Measurements from ENCODE around the gene KCNQ1. TPM values are rescaled to one million over a fixed set of nuclear protein-coding genes. Genes with fewer than 3 reads are reported as not detected.

Gene KCNQ1
- total and polyA plus RNA-seq, 2 of the 13 experiments (the other 11 are each of a cell fraction or from before 2014, with no cell fraction given), result 0.02 to 0.08 TPM

DNA sequence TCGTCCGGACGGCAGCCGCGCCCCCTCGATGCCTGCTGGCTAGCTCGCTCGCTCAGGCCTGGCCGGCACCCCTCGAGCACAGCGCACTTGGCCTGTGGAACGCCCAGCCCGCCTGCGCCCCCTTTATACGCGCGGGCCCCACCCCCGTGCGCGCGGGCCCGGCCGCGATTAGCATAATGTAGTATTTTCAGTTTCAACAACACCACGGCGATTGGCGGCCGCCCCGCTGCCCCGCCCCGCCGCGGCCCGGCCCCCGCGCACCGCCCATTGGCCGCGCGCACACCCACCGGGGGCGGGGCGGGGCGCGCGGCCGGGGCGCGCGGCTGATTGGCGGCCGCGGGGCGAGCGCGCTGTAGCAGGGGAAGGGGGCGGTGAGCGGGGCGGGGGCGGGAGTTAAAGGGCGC lies 440.9 kb downstream of the KCNQ1 start, which contains the start of gene CDKN1C:
Gene CDKN1C, minus strand, starts transcription at position 98 of the 404 bp plus-strand sequence. CDS start 319 bp downstream, outside the sequence.
- FAIRE-seq (no peak), ATAC-seq (no peak), DNase-seq (ENCODE audit: low spot score) (no peak)
- CTCF ChIA-PET (ENCODE audit: low intra/inter-chr PET ratio, low total read pairs), result interaction anchor here (8.6 kb wide), 1 partner anchor 353 kb away, joined by 148 read pairs; no protein-coding TSS in a partner anchor
- H3K4me3 ChIP-seq (replicated peaks in 1 of 3; ENCODE audit: insufficient read depth in 1 of 3, low read depth in 2 of 3, low read length in 3 of 3), result no peak within 1 kb of the TSS
- H2AFZ ChIP-seq (ENCODE audit: low read length), result no peak within 1 kb of the TSS
- H3K9ac ChIP-seq (ENCODE audit: insufficient read depth, low read depth, low read length), result no peak within 1 kb of the TSS
- in situ Hi-C loops (cut with HindIII; ENCODE audit: extremely low pct_ligation_motif_present, low pct_unique_long_range_greater_than_20kb), result loop anchor here (5.0 kb wide), 1 partner anchor 353 kb away; no protein-coding TSS in a partner anchor
- no peaks in the 10 kb centered on the region for H3K36me3 ChIP-seq (replicated peaks in 1 of 2; ENCODE audit: control insufficient read depth in 1 of 2, insufficient read depth in 2 of 2, low read length in 2 of 2)
- intact Hi-C loops (cut with micrococcal nuclease; ENCODE audit: unreplicated experiment), result loop anchor here (5.0 kb wide), 1 partner anchor 193 kb away; no protein-coding TSS in a partner anchor
- POLR2A ChIA-PET, result no interaction called here
- H3K4me2 ChIP-seq (ENCODE audit: low read depth, low read length), result no peak within 1 kb of the TSS
- no peak within 1 kb of the TSS for H3K27ac ChIP-seq (ENCODE audit: extremely low read length, insufficient read depth, low read length)
- H4K20me1 ChIP-seq (ENCODE audit: insufficient read depth, low read length), result no peaks in the 10 kb centered on the region
- BruUV-seq (replicated peaks), result no TSS peak
- no peaks in the 10 kb centered on the region for H3K79me2 ChIP-seq (ENCODE audit: insufficient read depth, low read length)
- H3K4me1 ChIP-seq (ENCODE audit: insufficient read depth, low read length), result peaks cover 25% of the 10 kb centered on the region
- H3K27me3 ChIP-seq (ENCODE audit: control insufficient read depth in 1 of 2, insufficient read depth in 2 of 2, low read length in 2 of 2), result peaks cover 6 to 33% of the 10 kb centered on the region in 2 experiments; a peak in 4 of 5 replicates
- WGBS (ENCODE audit: low lambda C conversion rate), result 93% methylated on average over 61 of the region's 61 CpGs
- no peaks in the 10 kb centered on the region for H3K9me3 ChIP-seq (ENCODE audit: low read length)
- no peak for TF ChIP-seq ZBTB3 (CRISPR knock-in tag; IDR thresholded peaks at IDR 0.05; ENCODE audit: borderline replicate concordance, low read depth)
- TF ChIP-seq, protein P1, sequence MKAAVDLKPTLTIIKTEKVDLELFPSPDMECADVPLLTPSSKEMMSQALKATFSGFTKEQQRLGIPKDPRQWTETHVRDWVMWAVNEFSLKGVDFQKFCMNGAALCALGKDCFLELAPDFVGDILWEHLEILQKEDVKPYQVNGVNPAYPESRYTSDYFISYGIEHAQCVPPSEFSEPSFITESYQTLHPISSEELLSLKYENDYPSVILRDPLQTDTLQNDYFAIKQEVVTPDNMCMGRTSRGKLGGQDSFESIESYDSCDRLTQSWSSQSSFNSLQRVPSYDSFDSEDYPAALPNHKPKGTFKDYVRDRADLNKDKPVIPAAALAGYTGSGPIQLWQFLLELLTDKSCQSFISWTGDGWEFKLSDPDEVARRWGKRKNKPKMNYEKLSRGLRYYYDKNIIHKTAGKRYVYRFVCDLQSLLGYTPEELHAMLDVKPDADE (CRISPR knock-in tag; IDR thresholded peaks at IDR 0.05), result no peak
- TF ChIP-seq, protein P2, sequence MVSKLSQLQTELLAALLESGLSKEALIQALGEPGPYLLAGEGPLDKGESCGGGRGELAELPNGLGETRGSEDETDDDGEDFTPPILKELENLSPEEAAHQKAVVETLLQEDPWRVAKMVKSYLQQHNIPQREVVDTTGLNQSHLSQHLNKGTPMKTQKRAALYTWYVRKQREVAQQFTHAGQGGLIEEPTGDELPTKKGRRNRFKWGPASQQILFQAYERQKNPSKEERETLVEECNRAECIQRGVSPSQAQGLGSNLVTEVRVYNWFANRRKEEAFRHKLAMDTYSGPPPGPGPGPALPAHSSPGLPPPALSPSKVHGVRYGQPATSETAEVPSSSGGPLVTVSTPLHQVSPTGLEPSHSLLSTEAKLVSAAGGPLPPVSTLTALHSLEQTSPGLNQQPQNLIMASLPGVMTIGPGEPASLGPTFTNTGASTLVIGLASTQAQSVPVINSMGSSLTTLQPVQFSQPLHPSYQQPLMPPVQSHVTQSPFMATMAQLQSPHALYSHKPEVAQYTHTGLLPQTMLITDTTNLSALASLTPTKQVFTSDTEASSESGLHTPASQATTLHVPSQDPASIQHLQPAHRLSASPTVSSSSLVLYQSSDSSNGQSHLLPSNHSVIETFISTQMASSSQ (IDR thresholded peaks at IDR 0.05; ENCODE audit: low read depth), result no peak
- TF ChIP-seq, protein P2 (CRISPR knock-in tag; IDR thresholded peaks at IDR 0.05; ENCODE audit: borderline replicate concordance), result no peak
- no peak for TF ChIP-seq RCOR2 (CRISPR knock-in tag; IDR thresholded peaks at IDR 0.05)
- no peak for TF ChIP-seq STAG1 (CRISPR knock-in tag; IDR thresholded peaks at IDR 0.05)
- TF ChIP-seq NFYC (CRISPR knock-in tag; IDR thresholded peaks at IDR 0.05), result no peak
- TF ChIP-seq ZC3H4 (CRISPR knock-in tag; IDR thresholded peaks at IDR 0.05; ENCODE audit: borderline replicate concordance), result no peak
- no peak for TF ChIP-seq ISL2 (CRISPR knock-in tag; IDR thresholded peaks at IDR 0.05)
- no peak for TF ChIP-seq HOXA7 (CRISPR knock-in tag; IDR thresholded peaks at IDR 0.05)
- TF ChIP-seq, protein P3, sequence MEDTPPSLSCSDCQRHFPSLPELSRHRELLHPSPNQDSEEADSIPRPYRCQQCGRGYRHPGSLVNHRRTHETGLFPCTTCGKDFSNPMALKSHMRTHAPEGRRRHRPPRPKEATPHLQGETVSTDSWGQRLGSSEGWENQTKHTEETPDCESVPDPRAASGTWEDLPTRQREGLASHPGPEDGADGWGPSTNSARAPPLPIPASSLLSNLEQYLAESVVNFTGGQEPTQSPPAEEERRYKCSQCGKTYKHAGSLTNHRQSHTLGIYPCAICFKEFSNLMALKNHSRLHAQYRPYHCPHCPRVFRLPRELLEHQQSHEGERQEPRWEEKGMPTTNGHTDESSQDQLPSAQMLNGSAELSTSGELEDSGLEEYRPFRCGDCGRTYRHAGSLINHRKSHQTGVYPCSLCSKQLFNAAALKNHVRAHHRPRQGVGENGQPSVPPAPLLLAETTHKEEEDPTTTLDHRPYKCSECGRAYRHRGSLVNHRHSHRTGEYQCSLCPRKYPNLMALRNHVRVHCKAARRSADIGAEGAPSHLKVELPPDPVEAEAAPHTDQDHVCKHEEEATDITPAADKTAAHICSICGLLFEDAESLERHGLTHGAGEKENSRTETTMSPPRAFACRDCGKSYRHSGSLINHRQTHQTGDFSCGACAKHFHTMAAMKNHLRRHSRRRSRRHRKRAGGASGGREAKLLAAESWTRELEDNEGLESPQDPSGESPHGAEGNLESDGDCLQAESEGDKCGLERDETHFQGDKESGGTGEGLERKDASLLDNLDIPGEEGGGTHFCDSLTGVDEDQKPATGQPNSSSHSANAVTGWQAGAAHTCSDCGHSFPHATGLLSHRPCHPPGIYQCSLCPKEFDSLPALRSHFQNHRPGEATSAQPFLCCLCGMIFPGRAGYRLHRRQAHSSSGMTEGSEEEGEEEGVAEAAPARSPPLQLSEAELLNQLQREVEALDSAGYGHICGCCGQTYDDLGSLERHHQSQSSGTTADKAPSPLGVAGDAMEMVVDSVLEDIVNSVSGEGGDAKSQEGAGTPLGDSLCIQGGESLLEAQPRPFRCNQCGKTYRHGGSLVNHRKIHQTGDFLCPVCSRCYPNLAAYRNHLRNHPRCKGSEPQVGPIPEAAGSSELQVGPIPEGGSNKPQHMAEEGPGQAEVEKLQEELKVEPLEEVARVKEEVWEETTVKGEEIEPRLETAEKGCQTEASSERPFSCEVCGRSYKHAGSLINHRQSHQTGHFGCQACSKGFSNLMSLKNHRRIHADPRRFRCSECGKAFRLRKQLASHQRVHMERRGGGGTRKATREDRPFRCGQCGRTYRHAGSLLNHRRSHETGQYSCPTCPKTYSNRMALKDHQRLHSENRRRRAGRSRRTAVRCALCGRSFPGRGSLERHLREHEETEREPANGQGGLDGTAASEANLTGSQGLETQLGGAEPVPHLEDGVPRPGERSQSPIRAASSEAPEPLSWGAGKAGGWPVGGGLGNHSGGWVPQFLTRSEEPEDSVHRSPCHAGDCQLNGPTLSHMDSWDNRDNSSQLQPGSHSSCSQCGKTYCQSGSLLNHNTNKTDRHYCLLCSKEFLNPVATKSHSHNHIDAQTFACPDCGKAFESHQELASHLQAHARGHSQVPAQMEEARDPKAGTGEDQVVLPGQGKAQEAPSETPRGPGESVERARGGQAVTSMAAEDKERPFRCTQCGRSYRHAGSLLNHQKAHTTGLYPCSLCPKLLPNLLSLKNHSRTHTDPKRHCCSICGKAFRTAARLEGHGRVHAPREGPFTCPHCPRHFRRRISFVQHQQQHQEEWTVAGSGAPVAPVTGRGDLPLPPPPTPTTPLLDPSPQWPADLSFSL (CRISPR knock-in tag; IDR thresholded peaks at IDR 0.05), result no peak
- TF ChIP-seq SP5 (CRISPR knock-in tag; IDR thresholded peaks at IDR 0.05; ENCODE audit: borderline replicate concordance, low read depth), result no peak
- TF ChIP-seq NFE2 (CRISPR knock-in tag; IDR thresholded peaks at IDR 0.05), result no peak

Data from HepG2 (cell line).